ENCODE results near the gene SURF1.
A peak's percentile ranks its signal among the peaks of the same experiment; 100 is the strongest.

The SURF1 gene

DNA sequence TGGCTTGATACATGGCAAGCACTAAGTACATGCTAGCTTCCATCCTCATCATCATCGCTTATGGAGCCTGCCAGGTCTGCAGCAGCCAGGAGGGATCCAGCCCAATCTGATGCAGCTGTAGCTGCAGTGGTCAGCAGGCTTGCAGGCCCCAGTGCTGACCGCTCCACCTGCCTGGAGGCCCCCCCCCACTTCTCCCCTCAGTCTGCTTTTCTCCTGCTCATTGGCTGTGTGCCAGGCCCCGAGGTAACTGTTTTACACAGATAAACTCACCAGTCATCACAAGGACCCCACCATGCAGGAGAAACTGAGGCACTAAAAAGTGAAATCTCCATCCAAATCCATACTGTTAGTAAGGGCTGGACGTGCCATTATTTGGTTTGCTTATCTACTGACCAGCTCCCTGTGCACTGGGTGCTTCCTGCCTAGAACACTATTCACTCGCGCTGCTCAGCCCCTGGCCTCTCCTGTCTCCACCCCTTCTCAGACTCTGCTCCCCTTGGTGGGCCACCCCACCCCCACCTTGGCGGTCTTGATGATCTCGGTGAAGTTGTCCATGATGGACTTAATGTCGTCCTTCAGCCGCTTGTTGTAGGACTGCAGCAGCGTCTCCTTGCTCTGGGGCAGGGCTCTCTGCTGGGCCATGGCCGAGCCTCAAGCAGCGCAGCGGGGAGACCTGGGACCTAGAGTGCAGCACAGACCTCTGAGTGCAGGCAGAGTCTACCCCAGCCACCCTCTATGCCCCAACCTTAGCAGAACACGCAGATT lies 10.1 kb downstream of the SURF1 start:
- H3K27ac ChIP-seq: no peak overlapping the region
- TF ChIP-seq, protein P1, sequence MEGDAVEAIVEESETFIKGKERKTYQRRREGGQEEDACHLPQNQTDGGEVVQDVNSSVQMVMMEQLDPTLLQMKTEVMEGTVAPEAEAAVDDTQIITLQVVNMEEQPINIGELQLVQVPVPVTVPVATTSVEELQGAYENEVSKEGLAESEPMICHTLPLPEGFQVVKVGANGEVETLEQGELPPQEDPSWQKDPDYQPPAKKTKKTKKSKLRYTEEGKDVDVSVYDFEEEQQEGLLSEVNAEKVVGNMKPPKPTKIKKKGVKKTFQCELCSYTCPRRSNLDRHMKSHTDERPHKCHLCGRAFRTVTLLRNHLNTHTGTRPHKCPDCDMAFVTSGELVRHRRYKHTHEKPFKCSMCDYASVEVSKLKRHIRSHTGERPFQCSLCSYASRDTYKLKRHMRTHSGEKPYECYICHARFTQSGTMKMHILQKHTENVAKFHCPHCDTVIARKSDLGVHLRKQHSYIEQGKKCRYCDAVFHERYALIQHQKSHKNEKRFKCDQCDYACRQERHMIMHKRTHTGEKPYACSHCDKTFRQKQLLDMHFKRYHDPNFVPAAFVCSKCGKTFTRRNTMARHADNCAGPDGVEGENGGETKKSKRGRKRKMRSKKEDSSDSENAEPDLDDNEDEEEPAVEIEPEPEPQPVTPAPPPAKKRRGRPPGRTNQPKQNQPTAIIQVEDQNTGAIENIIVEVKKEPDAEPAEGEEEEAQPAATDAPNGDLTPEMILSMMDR (IDR thresholded peaks at IDR 0.05; ENCODE audit: low read depth, low read length, missing control alignments): no peak
- no peak for DNase-seq
- H3K4me3 ChIP-seq (ENCODE audit: low read depth, low read length): peak overlapping the region; percentile 100
- in situ Hi-C loops (cut with HindIII; ENCODE audit: low pct_ligation_motif_present, low sequenced_read_pairs): no loop called here
- peaks cover 63% of the 10 kb centered on the region for H3K36me3 ChIP-seq (replicated peaks)
- H3K27me3 ChIP-seq (replicated peaks): no peaks in the 10 kb centered on the region

DNA sequence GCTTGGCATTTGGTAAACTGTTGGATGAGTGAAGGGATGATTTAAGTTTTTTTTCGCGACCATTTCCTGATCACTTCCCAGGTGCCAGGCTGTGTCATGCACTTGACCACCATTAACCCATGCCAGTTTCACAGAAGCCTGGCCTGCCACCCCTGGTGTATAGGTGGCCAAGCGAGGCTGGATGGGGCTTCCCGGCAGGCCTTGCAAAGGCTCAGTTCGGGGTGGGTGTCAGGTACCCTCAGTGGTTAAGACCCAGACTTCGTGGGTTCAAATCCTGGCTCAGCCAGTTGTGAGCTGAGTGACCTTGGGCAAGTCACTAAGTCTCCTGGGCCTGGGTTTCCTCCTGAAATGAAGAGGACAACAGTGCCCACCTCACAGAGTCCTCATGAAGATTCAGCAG lies 10.7 kb downstream of the SURF1 start:
- no peak for DNase-seq
- in situ Hi-C loops (cut with HindIII; ENCODE audit: low pct_ligation_motif_present, low sequenced_read_pairs): no loop called here

DNA sequence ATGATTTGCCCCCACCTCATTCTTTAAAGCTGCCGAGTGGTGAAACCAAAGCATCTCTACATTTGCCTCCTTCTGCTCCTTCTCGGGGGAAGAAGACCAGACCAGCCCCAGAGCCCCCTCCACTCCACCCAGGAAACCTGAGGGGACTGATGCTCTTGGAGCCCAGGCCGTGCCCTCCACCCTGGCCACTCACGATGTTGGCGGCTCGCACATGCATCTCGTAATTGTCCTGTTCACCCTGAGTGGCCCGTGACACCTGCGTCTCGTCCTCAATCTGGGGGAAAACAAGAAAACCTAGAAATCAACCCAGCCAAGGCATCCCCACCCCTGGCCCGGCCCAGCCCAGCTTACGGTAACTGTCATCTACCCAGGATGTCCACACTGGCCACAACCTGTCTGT lies 11.3 kb downstream of the SURF1 start:
- Histone ChIP-seq H3K36me3 (replicated peaks) (peaks cover 61% of the 10 kb centered on the region), H3K4me3 (ENCODE audit: low read depth, low read length) (no peak overlapping the region), H3K27ac (no peak overlapping the region), H3K27me3 (replicated peaks) (no peaks in the 10 kb centered on the region)
- in situ Hi-C loops (cut with HindIII; ENCODE audit: low pct_ligation_motif_present, low sequenced_read_pairs): no loop called here
- DNase-seq: no peak
- TF ChIP-seq, protein P1 (IDR thresholded peaks at IDR 0.05; ENCODE audit: low read depth, low read length, missing control alignments): no peak

More for the DNA sequence above, 10.7 kb downstream of the SURF1 start:
- Histone ChIP-seq H3K4me3 (ENCODE audit: low read depth, low read length) (no peak overlapping the region), H3K27ac (no peak overlapping the region), H3K36me3 (replicated peaks) (peaks cover 61% of the 10 kb centered on the region), H3K27me3 (replicated peaks) (no peaks in the 10 kb centered on the region)
- TF ChIP-seq, protein P1 (IDR thresholded peaks at IDR 0.05; ENCODE audit: low read depth, low read length, missing control alignments): no peak

DNA sequence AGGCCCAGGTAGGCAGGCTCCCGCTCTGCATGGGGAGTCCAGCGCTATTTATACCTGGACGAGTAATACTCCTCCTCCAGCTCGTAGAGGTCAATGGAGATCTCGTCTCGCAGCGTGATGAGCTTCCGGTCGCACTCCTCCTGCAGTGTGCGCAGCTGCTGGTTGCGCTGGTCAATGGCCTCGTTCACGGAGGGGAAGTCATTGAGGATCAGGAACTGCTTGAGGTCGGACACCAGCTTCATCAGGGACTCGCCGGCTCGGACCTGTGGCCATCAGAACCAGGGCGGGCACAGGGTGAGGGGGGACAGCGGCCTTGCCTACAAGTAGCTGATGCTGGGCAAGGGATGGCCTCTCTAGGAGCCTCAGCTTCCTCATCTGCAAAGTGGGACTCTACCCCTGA lies 12.2 kb downstream of the SURF1 start:
- TF ChIP-seq, protein P1 (IDR thresholded peaks at IDR 0.05; ENCODE audit: low read depth, low read length, missing control alignments): no peak
- Histone ChIP-seq H3K4me3 (ENCODE audit: low read depth, low read length) (no peak overlapping the region), H3K27me3 (replicated peaks) (no peaks in the 10 kb centered on the region), H3K27ac (no peak overlapping the region), H3K36me3 (replicated peaks) (peaks cover 52% of the 10 kb centered on the region)
- no peak for DNase-seq
- in situ Hi-C loops (cut with HindIII; ENCODE audit: low pct_ligation_motif_present, low sequenced_read_pairs): no loop called here

DNA sequence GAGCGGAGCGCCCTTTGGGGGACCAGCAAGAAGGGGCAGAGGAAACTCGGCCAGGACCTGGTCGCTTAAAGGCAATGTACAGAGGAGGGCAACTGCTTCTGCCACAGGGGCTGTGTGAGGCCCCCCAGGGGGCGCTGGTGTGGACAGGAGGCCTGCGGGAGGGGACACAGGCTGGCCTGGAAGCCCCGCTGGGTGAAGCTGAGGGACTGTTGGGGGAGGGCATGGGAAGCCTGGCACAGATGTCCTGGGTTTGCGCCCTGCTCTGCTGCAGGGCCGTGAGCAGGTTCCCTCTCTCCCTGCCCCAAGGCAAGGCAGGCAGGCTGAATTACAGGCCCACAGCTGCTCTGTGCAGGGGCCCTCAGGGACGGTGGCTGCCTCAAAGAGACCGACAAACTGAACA lies 13.7 kb downstream of the SURF1 start:
- H3K27me3 ChIP-seq (replicated peaks): no peaks in the 10 kb centered on the region
- H3K36me3 ChIP-seq (replicated peaks): peaks cover 44% of the 10 kb centered on the region
- in situ Hi-C loops (cut with HindIII; ENCODE audit: low pct_ligation_motif_present, low sequenced_read_pairs): no loop called here

More for the DNA sequence above, 13.7 kb downstream of the SURF1 start:
- Histone ChIP-seq H3K4me3 (ENCODE audit: low read depth, low read length) (no peak overlapping the region), H3K27ac (no peak overlapping the region)
- TF ChIP-seq, protein P1 (IDR thresholded peaks at IDR 0.05; ENCODE audit: low read depth, low read length, missing control alignments): peak; percentile 40
- DNase-seq: no peak
